SK-N-MC (cell line): Measurements from ENCODE around the gene MRNIP.

ENCODE experiments used
- EZH2 ChIP-seq: fragments of 200-600 bp; sonication (generic); IDR thresholded peaks from one replicate; pipeline ENCODE4 v1.6.1; 2017; ENCODE audit warnings: antibody characterized with exemption
- FOXP2 ChIP-seq: optimal IDR thresholded peaks from 2 replicates; pipeline ENCODE3; 2011; ENCODE audit warnings: mild to moderate bottlenecking, moderate library complexity; ENCODE audit not compliant: insufficient read depth; ENCODE audit errors: extremely low read length, control extremely low read depth
- POLR2AphosphoS5 ChIP-seq: IDR thresholded peaks from 2 replicates; pipeline ENCODE4 v1.6.1; 2012; ENCODE audit warnings: mild to moderate bottlenecking, low read depth, low read length, borderline replicate concordance

- TF ChIP-seq POLR2AphosphoS5 (no peak), EZH2 (no peak), FOXP2 (no peak)
These were observed 44.1 kb upstream of the MRNIP start for GRCh38 chr5:179902763-179903158.
